Neural progenitor cell (in vitro differentiated cells): ENCODE data around the gene CSRP2. TPM values are rescaled to one million over a fixed set of nuclear protein-coding genes. Genes with fewer than 3 reads are reported as not detected.

Source experiments
- DNase-seq: peaks from one replicate; pipeline ENCODE4 v3.0.0-alpha.2; 2016; ENCODE audit warnings: low spot score
- H2AFZ ChIP-seq: fragments of 200-600 bp; sonication (generic); replicated peaks from 2 replicates; pipeline ENCODE4 v1.6.1; 2016; ENCODE audit warnings: antibody characterized with exemption
- H3F3A ChIP-seq: fragments of 200-600 bp; sonication (generic); 2 replicates; pipeline ENCODE4 v1.6.1; 2016; ENCODE audit warnings: antibody characterized with exemption, low read depth
- H3K27ac ChIP-seq: fragments of 200-600 bp; sonication (generic); 2 replicates; pipeline ENCODE4 v1.5.1; 2016; ENCODE audit warnings: mild to moderate bottlenecking
- H3K27me3 ChIP-seq: fragments of 200-600 bp; sonication (generic); 2 replicates; pipeline ENCODE4 v1.6.1; 2016; ENCODE audit warnings: mild to moderate bottlenecking, moderate library complexity
- H3K36me3 ChIP-seq: fragments of 200-600 bp; sonication (generic); 2 replicates; pipeline ENCODE4 v1.5.1; 2016
- H3K4me1 ChIP-seq: fragments of 200-600 bp; sonication (generic); 2 replicates; pipeline ENCODE4 v1.6.1; 2016; ENCODE audit warnings: mixed run types
- H3K4me2 ChIP-seq: fragments of 200-600 bp; sonication (generic); 2 replicates; pipeline ENCODE4 v1.6.1; 2016
- H3K4me3 ChIP-seq: fragments of 200-600 bp; sonication (generic); 2 replicates; pipeline ENCODE4 v1.5.1; 2016
- H3K79me2 ChIP-seq: fragments of 200-600 bp; sonication (generic); 2 replicates; pipeline ENCODE4 v1.6.1; 2016; ENCODE audit warnings: low read depth
- H3K9ac ChIP-seq: fragments of 200-600 bp; sonication (generic); 2 replicates; pipeline ENCODE4 v1.6.1; 2016
- H3K9me3 ChIP-seq: fragments of 200-600 bp; sonication (generic); 2 replicates; pipeline ENCODE4 v1.5.1; 2016; ENCODE audit warnings: low read depth
- H4K20me1 ChIP-seq: fragments of 200-600 bp; sonication (generic); 2 replicates; pipeline ENCODE4 v1.6.1; 2016; ENCODE audit warnings: low read depth
- H3K27ac Mint-ChIP-seq: 3 replicates; pipeline ENCODE4 v1.8.0; 2021; ENCODE audit warnings: mixed read lengths
- H3K27me3 Mint-ChIP-seq: 2 replicates; pipeline ENCODE4 v1.8.0; 2022; ENCODE audit warnings: low read depth, mild to moderate bottlenecking, inconsistent platforms, moderate library complexity, mixed read lengths; ENCODE audit not compliant: insufficient read depth
- H3K36me3 Mint-ChIP-seq: 3 replicates; pipeline ENCODE4 v1.8.0; 2021; ENCODE audit warnings: mixed read lengths
- H3K4me1 Mint-ChIP-seq: 3 replicates; pipeline ENCODE4 v1.8.0; 2021; ENCODE audit warnings: mixed read lengths
- H3K4me3 Mint-ChIP-seq: 3 replicates; pipeline ENCODE4 v1.8.0; 2021; ENCODE audit warnings: mild to moderate bottlenecking, moderate library complexity, mixed read lengths
- H3K9me3 Mint-ChIP-seq: 3 replicates; pipeline ENCODE4 v1.8.0; 2020; ENCODE audit warnings: mixed read lengths
- CTCF ChIP-seq: fragments of 200-600 bp; sonication (generic); IDR thresholded peaks from 2 replicates; pipeline ENCODE4 v1.5.1; 2017; ENCODE audit warnings: antibody characterized with exemption, mild to moderate bottlenecking
- EZH2 ChIP-seq: fragments of 200-600 bp; sonication (generic); IDR thresholded peaks from 2 replicates; pipeline ENCODE4 v1.6.1; 2017; ENCODE audit warnings: antibody characterized with exemption, mild to moderate bottlenecking, moderate library complexity
- EZH2phosphoT487 ChIP-seq: fragments of 200-600 bp; sonication (generic); IDR thresholded peaks from 2 replicates; pipeline ENCODE4 v1.6.1; 2017; ENCODE audit warnings: antibody characterized with exemption
- total RNA-seq: library from RNA; depleted of rRNA; stranded (reverse); fragments of >200 nt; gene quantifications from 2 replicates; pipeline ENCODE4 v1.2.3, GENCODE V29; 2015; ENCODE audit warnings: low replicate concordance

CSRP2 gene
- total RNA-seq, 1 donor from 2014 or later = 405 TPM

- H3K36me3 ChIP-seq = peaks cover 24% of the 10 kb centered on the region
- H3K4me2 ChIP-seq = no peak overlapping the region
- H3K9me3 Mint-ChIP-seq = no peaks in the 10 kb centered on the region
- H3K4me3 Mint-ChIP-seq = no peak overlapping the region
- peaks cover 6% of the 10 kb centered on the region for H3K36me3 Mint-ChIP-seq
- H4K20me1 ChIP-seq = no peaks in the 10 kb centered on the region
- H3K4me1 ChIP-seq = peaks cover 4% of the 10 kb centered on the region
- no peaks in the 10 kb centered on the region for H3K79me2 ChIP-seq
- no peaks in the 10 kb centered on the region for H3K9me3 ChIP-seq
- H3K4me3 ChIP-seq = no peak overlapping the region
- H3K27me3 Mint-ChIP-seq = no peaks in the 10 kb centered on the region
- no peak overlapping the region for H3K9ac ChIP-seq
- no peaks in the 10 kb centered on the region for H3K4me1 Mint-ChIP-seq
- H3K27ac Mint-ChIP-seq = no peak overlapping the region
- DNase-seq = no peak
- no peaks in the 10 kb centered on the region for H3F3A ChIP-seq
- TF ChIP-seq EZH2phosphoT487 = no peak
- no peak for TF ChIP-seq CTCF
- TF ChIP-seq EZH2 = no peak
- H3K27me3 ChIP-seq = no peaks in the 10 kb centered on the region
- no peak overlapping the region for H2AFZ ChIP-seq
- no peak overlapping the region for H3K27ac ChIP-seq
Measured at GRCh38 chr12:76811976-76812375, 66.8 kb downstream of the CSRP2 start.

- Histone ChIP-seq H2AFZ (no peak overlapping the region), H3K9ac (no peak overlapping the region), H3K27me3 (no peaks in the 10 kb centered on the region), H3K79me2 (no peaks in the 10 kb centered on the region), H3F3A (no peaks in the 10 kb centered on the region), H3K27ac (peak overlapping the region; percentile 47), H4K20me1 (no peaks in the 10 kb centered on the region), H3K4me1 (peaks cover 4% of the 10 kb centered on the region), H3K4me2 (no peak overlapping the region), H3K36me3 (peaks cover 19% of the 10 kb centered on the region), H3K4me3 (no peak overlapping the region), H3K9me3 (no peaks in the 10 kb centered on the region)
- Mint-ChIP-seq H3K36me3 (peaks cover 6% of the 10 kb centered on the region), H3K9me3 (no peaks in the 10 kb centered on the region), H3K4me1 (no peaks in the 10 kb centered on the region), H3K27ac (peak overlapping the region; percentile 51), H3K27me3 (no peaks in the 10 kb centered on the region), H3K4me3 (no peak overlapping the region)
- peak; percentile 5 for DNase-seq
- TF ChIP-seq EZH2 (no peak), EZH2phosphoT487 (no peak), CTCF (no peak)
Measured at GRCh38 chr12:76810671-76811419, 68.0 kb downstream of the CSRP2 start.

Other genes starting within 250 kb of the CSRP2 start
- gene ZDHHC17, start 114.9 kb downstream of the CSRP2 start, total RNA-seq = 79.1 and 99.1 TPM in 2 replicates
- gene E2F7, start 186.6 kb upstream of the CSRP2 start, total RNA-seq = 31.9 and 40.5 TPM in 2 replicates